Osteoblast (primary cell): Measurements from ENCODE around the gene HNF1A. TPM values are rescaled to one million over a fixed set of nuclear protein-coding genes. Genes with fewer than 3 reads are reported as not detected.
A peak's percentile ranks its signal among the peaks of the same experiment; 100 is the strongest.

Experiments
- DNase-seq: peaks from one replicate; pipeline ENCODE4 v3.0.0; 2011; ENCODE audit warnings: low spot score, mixed read lengths; ENCODE audit not compliant: insufficient read length; ENCODE audit errors: missing footprints
- H2AFZ ChIP-seq: 2 replicates; pipeline ENCODE4 v1.6.0; 2011; ENCODE audit warnings: mild to moderate bottlenecking, low read length
- H3K27ac ChIP-seq: 2 replicates; pipeline ENCODE4 v1.5.1; 2011; ENCODE audit warnings: mild to moderate bottlenecking, low read depth, low read length, moderate library complexity
- H3K27me3 ChIP-seq: 2 replicates; pipeline ENCODE4 v1.6.0; 2012; ENCODE audit warnings: mild to moderate bottlenecking, control low read depth, inconsistent platforms, low read length, moderate library complexity; ENCODE audit not compliant: insufficient read depth
- H3K36me3 ChIP-seq: 2 replicates; pipeline ENCODE4 v1.5.1; 2011; ENCODE audit warnings: mild to moderate bottlenecking, low read length, control low read depth, moderate library complexity; ENCODE audit not compliant: insufficient read depth
- H3K4me1 ChIP-seq: 2 replicates; pipeline ENCODE4 v1.5.1; 2011; ENCODE audit warnings: mild to moderate bottlenecking, low read length, control low read depth, moderate library complexity; ENCODE audit not compliant: insufficient read depth
- H3K4me2 ChIP-seq: 2 replicates; pipeline ENCODE4 v1.6.0; 2011; ENCODE audit warnings: mild to moderate bottlenecking, low read length; ENCODE audit not compliant: insufficient read depth
- H3K4me3 ChIP-seq: fragments of 200-600 bp; sonication (generic); 3 replicates; pipeline ENCODE4 v1.5.1; 2012; ENCODE audit warnings: mild to moderate bottlenecking, low read length, inconsistent platforms; ENCODE audit not compliant: insufficient read depth
- H3K79me2 ChIP-seq: 2 replicates; pipeline ENCODE4 v1.6.0; 2012; ENCODE audit warnings: mild to moderate bottlenecking, low read length, control low read depth, inconsistent platforms; ENCODE audit not compliant: insufficient read depth
- H3K9me3 ChIP-seq: 2 replicates; pipeline ENCODE4 v1.5.1; 2011; ENCODE audit warnings: low read depth, low read length, control low read depth
- H4K20me1 ChIP-seq: 2 replicates; pipeline ENCODE4 v1.6.0; 2012; ENCODE audit warnings: mild to moderate bottlenecking, low read length, control low read depth; ENCODE audit not compliant: insufficient read depth
- CTCF ChIP-seq: IDR thresholded peaks from 2 replicates; pipeline ENCODE4 v1.5.1; 2011; ENCODE audit warnings: mild to moderate bottlenecking, low read depth, low read length, moderate library complexity; ENCODE audit errors: extremely low read depth
- total RNA-seq: library from RNA; depleted of rRNA; stranded (reverse); fragments of >200 nt; gene quantifications from 2 replicates; pipeline ENCODE4 v1.2.3, GENCODE V29; 2012

Gene HNF1A
- total RNA-seq, 1 donor, result not detected

DNA sequence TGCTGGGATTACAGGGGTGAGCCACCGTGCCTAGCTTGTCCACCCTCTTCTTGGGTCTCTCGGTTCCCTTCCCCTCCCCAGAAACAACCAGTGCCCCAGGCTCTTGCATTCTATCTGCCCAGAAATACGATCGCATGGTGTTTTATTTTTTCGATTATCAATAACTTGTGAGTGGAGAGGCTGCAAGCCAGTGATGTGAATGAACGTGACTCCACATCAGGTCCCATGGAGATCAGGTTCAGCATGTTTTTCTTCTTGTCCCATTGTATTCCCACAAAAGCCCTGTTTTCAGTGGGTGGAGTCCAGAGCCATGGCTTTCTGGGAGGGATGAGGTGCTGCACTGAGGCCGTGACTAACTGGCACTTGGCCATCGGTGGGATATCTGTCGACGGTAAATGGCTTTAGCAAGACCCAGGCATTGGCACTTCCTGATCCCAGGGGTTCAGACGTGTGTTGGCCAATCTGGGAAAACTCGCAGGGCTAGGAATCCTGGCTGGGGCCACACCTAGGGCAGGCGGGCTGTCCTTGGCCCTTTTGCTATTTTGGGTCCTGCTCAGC is 12.7 kb upstream of the HNF1A start:
- H3K79me2 ChIP-seq, result no peaks in the 10 kb centered on the region
- TF ChIP-seq CTCF, result no peak
- H2AFZ ChIP-seq, result no peak overlapping the region
- no peaks in the 10 kb centered on the region for H3K9me3 ChIP-seq
- no peak for DNase-seq
- no peak overlapping the region for H3K27ac ChIP-seq
- peaks cover 4% of the 10 kb centered on the region for H3K27me3 ChIP-seq
- no peaks in the 10 kb centered on the region for H3K36me3 ChIP-seq
- no peak overlapping the region for H3K4me2 ChIP-seq
- no peaks in the 10 kb centered on the region for H4K20me1 ChIP-seq
- H3K4me3 ChIP-seq, result no peak overlapping the region
- H3K4me1 ChIP-seq, result no peaks in the 10 kb centered on the region

DNA sequence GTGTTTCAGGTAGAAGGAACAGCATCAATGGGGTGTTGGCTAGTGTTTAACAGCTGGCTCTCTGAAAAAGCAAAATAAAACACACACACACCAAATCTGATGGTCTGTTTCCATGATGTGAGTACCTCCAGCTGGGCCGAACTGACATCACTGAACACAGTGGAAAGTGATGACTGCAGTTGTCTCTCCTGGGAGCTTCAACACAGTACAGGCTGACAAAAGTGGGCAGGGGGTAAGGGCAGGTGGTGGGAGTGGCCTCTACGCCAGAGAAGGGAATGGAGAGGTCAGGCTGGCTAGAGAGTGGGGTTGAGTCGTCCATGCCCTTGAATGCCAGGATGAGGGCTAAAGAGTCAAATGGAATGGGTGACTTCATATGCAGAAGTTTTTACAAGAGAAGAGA is 8.0 kb upstream of the HNF1A start:
- DNase-seq, result no peak
- Histone ChIP-seq H3K27me3 (peaks cover 4% of the 10 kb centered on the region), H3K9me3 (no peaks in the 10 kb centered on the region), H4K20me1 (no peaks in the 10 kb centered on the region), H3K4me3 (no peak overlapping the region), H3K4me2 (no peak overlapping the region), H3K79me2 (no peaks in the 10 kb centered on the region), H2AFZ (no peak overlapping the region), H3K36me3 (no peaks in the 10 kb centered on the region), H3K27ac (no peak overlapping the region), H3K4me1 (no peaks in the 10 kb centered on the region)
- TF ChIP-seq CTCF, result no peak

DNA sequence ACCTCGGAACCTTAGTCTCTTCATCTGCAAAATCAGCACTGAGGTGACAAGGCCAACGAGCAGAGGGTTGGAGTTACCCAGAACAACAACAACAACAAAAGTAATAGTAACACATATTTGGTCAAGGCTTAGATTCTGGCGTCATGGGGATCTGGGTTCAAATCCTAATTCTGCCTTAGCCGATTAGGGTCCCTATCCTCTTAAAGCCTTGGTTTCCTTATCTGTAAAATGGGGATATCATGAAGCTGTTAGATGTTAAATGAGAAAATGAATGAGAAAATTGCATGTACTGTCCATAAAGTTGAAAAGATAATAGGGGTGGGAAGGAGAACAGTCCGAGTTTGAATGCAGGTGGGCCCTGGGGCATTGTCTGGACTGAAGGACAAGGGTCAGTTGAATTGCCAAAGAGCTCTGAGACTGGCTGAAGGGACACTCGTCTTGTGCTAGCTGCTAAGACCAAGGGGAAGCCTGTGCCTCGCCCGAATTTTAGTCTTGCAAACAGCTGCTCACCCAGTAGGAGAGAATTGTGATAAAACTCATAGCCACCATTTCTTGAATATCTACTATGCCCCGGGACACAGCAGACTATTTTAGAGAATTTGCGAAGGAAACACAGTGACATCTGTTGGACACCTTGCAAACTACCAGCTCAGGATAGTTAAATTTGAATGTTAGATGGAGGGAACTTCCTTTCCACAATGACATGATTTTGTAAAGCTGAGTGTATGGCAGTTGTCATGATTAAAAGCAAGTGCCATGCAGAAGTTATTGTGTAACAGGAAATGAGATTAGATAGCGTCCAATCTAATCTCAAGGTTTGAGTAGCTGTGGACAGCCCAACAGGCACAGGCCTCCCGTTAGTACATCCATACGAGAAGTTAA is 6.8 kb upstream of the HNF1A start:
- H3K27me3 ChIP-seq, result no peaks in the 10 kb centered on the region
- H3K4me2 ChIP-seq, result no peak overlapping the region
- no peaks in the 10 kb centered on the region for H3K4me1 ChIP-seq
- no peak overlapping the region for H3K4me3 ChIP-seq
- no peak overlapping the region for H3K27ac ChIP-seq
- H3K79me2 ChIP-seq, result no peaks in the 10 kb centered on the region
- peak; percentile 89 for DNase-seq
- H2AFZ ChIP-seq, result no peak overlapping the region
- peak; percentile 80 for TF ChIP-seq CTCF
- H3K36me3 ChIP-seq, result no peaks in the 10 kb centered on the region
- H4K20me1 ChIP-seq, result no peaks in the 10 kb centered on the region
- H3K9me3 ChIP-seq, result no peaks in the 10 kb centered on the region

DNA sequence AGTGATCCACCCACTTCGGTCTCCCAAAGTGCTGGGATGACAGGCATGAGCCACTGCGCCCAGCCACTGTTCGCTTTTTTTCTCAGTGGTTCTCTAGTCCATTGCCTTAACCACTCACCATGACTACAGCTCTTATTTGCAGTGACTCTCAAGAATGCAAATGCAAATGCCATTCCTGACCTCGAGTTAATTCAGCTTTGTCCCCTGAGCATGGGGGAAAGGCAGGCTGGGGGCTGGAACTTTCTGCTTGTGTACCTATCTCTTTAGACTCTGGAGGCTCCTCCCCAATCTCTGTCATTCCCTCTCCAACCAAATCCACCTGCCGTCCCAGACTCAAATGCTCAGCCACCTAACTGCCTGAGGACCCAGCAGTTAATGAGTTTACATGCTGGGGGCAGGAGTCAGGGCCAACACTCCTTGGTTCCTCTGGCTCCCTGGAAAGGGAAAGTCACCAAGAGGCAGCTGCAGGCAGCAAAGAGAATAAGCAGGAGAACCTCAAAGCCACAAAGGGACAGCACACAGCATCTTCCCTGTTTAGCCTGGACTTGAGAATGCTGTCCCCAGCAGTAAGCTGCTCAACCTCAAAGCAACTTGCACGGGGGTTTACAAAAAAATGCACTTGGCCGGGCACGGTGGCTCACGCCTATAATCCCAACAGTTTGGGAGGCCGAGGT is 5.3 kb upstream of the HNF1A start:
- Histone ChIP-seq H4K20me1 (no peaks in the 10 kb centered on the region), H2AFZ (peak overlapping the region; percentile 47), H3K27ac (no peak overlapping the region), H3K79me2 (no peaks in the 10 kb centered on the region), H3K9me3 (no peaks in the 10 kb centered on the region), H3K27me3 (no peaks in the 10 kb centered on the region), H3K4me3 (no peak overlapping the region), H3K4me2 (no peak overlapping the region), H3K36me3 (no peaks in the 10 kb centered on the region), H3K4me1 (no peaks in the 10 kb centered on the region)
- peak; percentile 35 for DNase-seq
- no peak for TF ChIP-seq CTCF
